WTC11 (cell line): Measurements from ENCODE around the gene CTH. TPM values are rescaled to one million over a fixed set of nuclear protein-coding genes. Genes with fewer than 3 reads are reported as not detected.

Experiments
- ATAC-seq: fragments of 200-7000 bp; cut with Tn5 transposase; 2 replicates; pipeline ENCODE4 v1.10.0; 2021; ENCODE audit warnings: mild to moderate bottlenecking, moderate library complexity
- CTCF ChIA-PET: fragments of 300-600 bp; sonication (Branson Sonifier 250); formaldehyde crosslinking; loops from one replicate; lab custom pipeline; 2021; ENCODE audit warnings: antibody characterized with exemption; lab: Charles Lee
- POLR2A ChIA-PET: fragments of 350-600 bp; sonication (Branson Sonifier 250); formaldehyde crosslinking; loops from one replicate; lab custom pipeline; 2021; ENCODE audit warnings: antibody characterized with exemption; lab: Charles Lee
- DNase-seq: peaks from one replicate; pipeline ENCODE4 v3.0.0; 2021; ENCODE audit warnings: low spot score
- H3K27ac Mint-ChIP-seq: 2 replicates; pipeline ENCODE4 v1.8.0; 2021; ENCODE audit warnings: mixed read lengths
- H3K27me3 Mint-ChIP-seq: 2 replicates; pipeline ENCODE4 v1.8.0; 2021; ENCODE audit warnings: low read depth, mild to moderate bottlenecking, moderate library complexity, mixed read lengths
- H3K36me3 Mint-ChIP-seq: 2 replicates; pipeline ENCODE4 v1.8.0; 2021; ENCODE audit warnings: mixed read lengths
- H3K4me1 Mint-ChIP-seq: 2 replicates; pipeline ENCODE4 v1.8.0; 2022; ENCODE audit warnings: mixed read lengths
- H3K4me3 Mint-ChIP-seq: 2 replicates; pipeline ENCODE4 v1.8.0; 2021; ENCODE audit warnings: mild to moderate bottlenecking, moderate library complexity, mixed read lengths
- H3K9me3 Mint-ChIP-seq: 2 replicates; pipeline ENCODE4 v1.8.0; 2021; ENCODE audit warnings: mixed read lengths
- AFF4 ChIP-seq: sonication (generic); formaldehyde crosslinking; IDR thresholded peaks from 2 replicates; pipeline ENCODE4 v1.8.1; 2023; ENCODE audit warnings: mild to moderate bottlenecking, missing genetic modification reagents, borderline replicate concordance
- ARID4B ChIP-seq: sonication (generic); formaldehyde crosslinking; IDR thresholded peaks from 2 replicates; pipeline ENCODE4 v1.8.0; 2023; ENCODE audit warnings: missing genetic modification reagents, mild to moderate bottlenecking, borderline replicate concordance
- ERG ChIP-seq: fragments of 250-450 bp; sonication (Bioruptor Pico); IDR thresholded peaks from 2 replicates; pipeline ENCODE4 v1.8.0; 2021; ENCODE audit warnings: mild to moderate bottlenecking
- HMGA2 ChIP-seq: fragments of 250-450 bp; sonication (Bioruptor Pico); IDR thresholded peaks from 2 replicates; pipeline ENCODE4 v1.4.0; 2021; ENCODE audit warnings: mild to moderate bottlenecking, moderate library complexity
- JUN ChIP-seq: sonication (generic); formaldehyde crosslinking; IDR thresholded peaks from 2 replicates; pipeline ENCODE4 v1.8.0; 2023; ENCODE audit warnings: mild to moderate bottlenecking, missing genetic modification reagents
- NFE2L1 ChIP-seq: sonication (generic); formaldehyde crosslinking; IDR thresholded peaks from 2 replicates; pipeline ENCODE4 v1.8.1; 2023; ENCODE audit warnings: missing genetic modification reagents
- SMAD3 ChIP-seq: sonication (generic); formaldehyde crosslinking; IDR thresholded peaks from 2 replicates; pipeline ENCODE4 v1.8.0; 2022; ENCODE audit warnings: missing genetic modification reagents, mild to moderate bottlenecking, borderline replicate concordance
- TP53 ChIP-seq: sonication (generic); formaldehyde crosslinking; IDR thresholded peaks from 2 replicates; pipeline ENCODE4 v1.8.1; 2023; ENCODE audit warnings: mild to moderate bottlenecking, missing genetic modification reagents
- ZNF232 ChIP-seq: sonication (generic); formaldehyde crosslinking; IDR thresholded peaks from 2 replicates; pipeline ENCODE4 v1.8.0; 2022; ENCODE audit warnings: mild to moderate bottlenecking, missing genetic modification reagents
- ZNF281 ChIP-seq: sonication (generic); formaldehyde crosslinking; IDR thresholded peaks from 2 replicates; pipeline ENCODE4 v1.8.0; 2023; ENCODE audit warnings: mild to moderate bottlenecking, missing genetic modification reagents
- ZNF532 ChIP-seq: fragments of 250-450 bp; sonication (Bioruptor Pico); IDR thresholded peaks from 2 replicates; pipeline ENCODE4 v1.9.0; 2021; ENCODE audit warnings: mild to moderate bottlenecking, borderline replicate concordance
- ZSCAN18 ChIP-seq: fragments of 250-450 bp; sonication (Bioruptor Pico); IDR thresholded peaks from 2 replicates; pipeline ENCODE4 v2.1.2; 2022; ENCODE audit warnings: mild to moderate bottlenecking, moderate library complexity
- total RNA-seq: library from RNA; stranded (reverse); gene quantifications from 3 replicates; pipeline ENCODE4 v1.2.3, GENCODE V29; 2021

Gene CTH
- total RNA-seq, 1 experiment from 2014 or later = 27.8 TPM

GRCh38 chr1:70431874-70432273 lies 20.8 kb downstream of the CTH start (continued):
- TF ChIP-seq AFF4 (CRISPR knock-in tag) = no peak
- TF ChIP-seq ZNF532 = no peak
- TF ChIP-seq ERG (CRISPR knock-in tag) = no peak
- TF ChIP-seq TP53 (CRISPR knock-in tag) = no peak
- TF ChIP-seq HMGA2 (CRISPR knock-in tag) = no peak
- no peak for TF ChIP-seq SMAD3 (CRISPR knock-in tag)
- TF ChIP-seq ZNF281 = no peak

GRCh38 chr1:70434253-70434859 lies 23.3 kb downstream of the CTH start:
- ChIA-PET POLR2A (no interaction called here), CTCF (no interaction called here)
- H3K9me3 Mint-ChIP-seq = no peaks in the 10 kb centered on the region
- no peaks in the 10 kb centered on the region for H3K27me3 Mint-ChIP-seq
- no peak overlapping the region for H3K4me3 Mint-ChIP-seq
- H3K27ac Mint-ChIP-seq = no peak overlapping the region
- peaks cover 4% of the 10 kb centered on the region for H3K4me1 Mint-ChIP-seq
- ATAC-seq = no peak
- H3K36me3 Mint-ChIP-seq = peaks cover 50% of the 10 kb centered on the region
- TF ChIP-seq JUN (CRISPR knock-in tag) (no peak), ARID4B (CRISPR knock-in tag) (no peak), ZSCAN18 (CRISPR knock-in tag) (no peak), NFE2L1 (CRISPR knock-in tag) (no peak), ZNF232 (CRISPR knock-in tag) (no peak)
- no peak for DNase-seq
